DOHH2 (cell line): Measurements from ENCODE around the gene RRAGD.

Experiments
- EZH2phosphoT487 ChIP-seq: fragments of 200-600 bp; sonication (generic); IDR thresholded peaks from 2 replicates; pipeline ENCODE4 v1.6.1; 2017; ENCODE audit warnings: borderline replicate concordance, mild to moderate bottlenecking, antibody characterized with exemption, low read length, moderate library complexity, mixed read lengths
- TF ChIP-seq, protein P1 (sequence below): fragments of 200-600 bp; sonication (generic); IDR thresholded peaks from one replicate; pipeline ENCODE4 v1.5.1; 2014; ENCODE audit warnings: antibody characterized with exemption, mild to moderate bottlenecking, low read depth, low read length; ENCODE audit not compliant: poor library complexity, severe bottlenecking

DNA sequence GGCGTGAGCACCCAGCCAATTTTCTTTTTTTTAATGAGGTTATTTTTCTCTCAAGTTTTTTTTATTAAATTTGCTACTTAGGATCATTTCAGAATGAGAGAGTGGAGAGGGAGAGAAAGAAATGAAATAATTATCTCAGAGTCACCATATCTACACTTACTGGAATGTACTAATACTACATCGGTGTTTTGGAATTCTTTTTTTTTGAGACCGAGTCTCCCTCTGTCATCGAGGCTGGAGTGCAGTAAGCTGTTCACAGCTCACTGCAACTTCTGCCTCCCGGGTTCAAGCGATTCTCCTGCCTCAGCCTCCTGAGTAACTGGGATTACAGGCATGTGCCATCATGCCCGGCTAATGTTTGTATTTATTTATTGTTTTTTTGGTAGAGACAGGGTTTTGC, 48.6 kb upstream of the RRAGD start:
- TF ChIP-seq, protein P1, sequence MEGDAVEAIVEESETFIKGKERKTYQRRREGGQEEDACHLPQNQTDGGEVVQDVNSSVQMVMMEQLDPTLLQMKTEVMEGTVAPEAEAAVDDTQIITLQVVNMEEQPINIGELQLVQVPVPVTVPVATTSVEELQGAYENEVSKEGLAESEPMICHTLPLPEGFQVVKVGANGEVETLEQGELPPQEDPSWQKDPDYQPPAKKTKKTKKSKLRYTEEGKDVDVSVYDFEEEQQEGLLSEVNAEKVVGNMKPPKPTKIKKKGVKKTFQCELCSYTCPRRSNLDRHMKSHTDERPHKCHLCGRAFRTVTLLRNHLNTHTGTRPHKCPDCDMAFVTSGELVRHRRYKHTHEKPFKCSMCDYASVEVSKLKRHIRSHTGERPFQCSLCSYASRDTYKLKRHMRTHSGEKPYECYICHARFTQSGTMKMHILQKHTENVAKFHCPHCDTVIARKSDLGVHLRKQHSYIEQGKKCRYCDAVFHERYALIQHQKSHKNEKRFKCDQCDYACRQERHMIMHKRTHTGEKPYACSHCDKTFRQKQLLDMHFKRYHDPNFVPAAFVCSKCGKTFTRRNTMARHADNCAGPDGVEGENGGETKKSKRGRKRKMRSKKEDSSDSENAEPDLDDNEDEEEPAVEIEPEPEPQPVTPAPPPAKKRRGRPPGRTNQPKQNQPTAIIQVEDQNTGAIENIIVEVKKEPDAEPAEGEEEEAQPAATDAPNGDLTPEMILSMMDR, result no peak
- TF ChIP-seq EZH2phosphoT487, result no peak
